ENCODE results near the gene SORCS1. TPM values are rescaled to one million over a fixed set of nuclear protein-coding genes. Genes with fewer than 3 reads are reported as not detected.
A peak's percentile ranks its signal among the peaks of the same experiment; 100 is the strongest.

Gene SORCS1
- total and polyA plus RNA-seq, 8 donors, result 0.46 to 2.6 (median 1.6) TPM

GRCh38 chr10:106957823-106958588 lies 206.5 kb downstream of the SORCS1 start:
- ATAC-seq (peak in 2 of 4 donors; percentile 43 to 60), FAIRE-seq (no peak), DNase-seq (no peak)
- 59 to 72% methylated on average over 12 of the region's 12 CpGs for WGBS, 2 donors
- Histone ChIP-seq H3K4me1 (no peaks in the 10 kb centered on the region), H3K36me3 (no peaks in the 10 kb centered on the region), H3K27me3 (no peaks in the 10 kb centered on the region), H3K4me3 (no peak overlapping the region), H3K9me3 (no peaks in the 10 kb centered on the region), H3K27ac (no peak overlapping the region)
- no peak for TF ChIP-seq CTCF (IDR thresholded peaks at IDR 0.05)
- intact Hi-C loops (cut with DNase I), result no loop called here

GRCh38 chr10:106956216-106956915 lies 208.1 kb downstream of the SORCS1 start:
- H3K4me1 ChIP-seq, result no peaks in the 10 kb centered on the region
- FAIRE-seq (no peak), ATAC-seq (no peak), DNase-seq (no peak)
- no peak overlapping the region for H3K27ac ChIP-seq
- no peak overlapping the region for H3K4me3 ChIP-seq
- 53 to 58% methylated on average over 4 of the region's 4 CpGs for WGBS, 2 donors
- H3K9me3 ChIP-seq, result no peaks in the 10 kb centered on the region
- H3K27me3 ChIP-seq, result no peaks in the 10 kb centered on the region
- H3K36me3 ChIP-seq, result no peaks in the 10 kb centered on the region
- no peak for TF ChIP-seq CTCF (IDR thresholded peaks at IDR 0.05)
- intact Hi-C loops (cut with DNase I), result no loop called here

GRCh38 chr10:106955133-106955532 lies 209.4 kb downstream of the SORCS1 start:
- Histone ChIP-seq H3K27me3 (no peaks in the 10 kb centered on the region), H3K9me3 (no peaks in the 10 kb centered on the region)

GRCh38 chr10:106952033-106952432 lies 212.5 kb downstream of the SORCS1 start:
- DNase-seq (no peak), FAIRE-seq (no peak), ATAC-seq (no peak)
- WGBS, 2 donors, result 64 to 71% methylated on average over 1 of the region's 1 CpG
- H3K36me3 ChIP-seq, result no peaks in the 10 kb centered on the region
- no peak overlapping the region for H3K4me3 ChIP-seq
- no peaks in the 10 kb centered on the region for H3K9me3 ChIP-seq
- TF ChIP-seq CTCF (IDR thresholded peaks at IDR 0.05), result no peak
- H3K27ac ChIP-seq, result no peak overlapping the region
- no peaks in the 10 kb centered on the region for H3K27me3 ChIP-seq
- intact Hi-C loops (cut with DNase I), result no loop called here
- H3K4me1 ChIP-seq, result no peaks in the 10 kb centered on the region

More at GRCh38 chr10:106955133-106955532, 209.4 kb downstream of the SORCS1 start:
- ATAC-seq, result no peak
- 80 to 87% methylated on average over 9 of the region's 9 CpGs for WGBS, 2 donors
- Histone ChIP-seq H3K4me1 (no peaks in the 10 kb centered on the region), H3K4me3 (no peak overlapping the region), H3K36me3 (no peaks in the 10 kb centered on the region), H3K27ac (no peak overlapping the region)
- DNase-seq, result peak in 1 of 6 donors; percentile 59
- intact Hi-C loops (cut with DNase I), result no loop called here
- no peak for TF ChIP-seq CTCF (IDR thresholded peaks at IDR 0.05)
- FAIRE-seq, result no peak

Data from pancreas (tissue), 10 donors.